H1 (cell line): ENCODE measurements around the gene DPH6. TPM values are rescaled to one million over a fixed set of nuclear protein-coding genes. Genes with fewer than 3 reads are reported as not detected.

Experiments used
- CTCF ChIA-PET: fragments of 300-600 bp; sonication (Branson Sonifier 250); formaldehyde crosslinking; loops from one replicate; lab custom pipeline; 2021; ENCODE audit not compliant: partially characterized antibody; lab: Charles Lee
- POLR2A ChIA-PET: fragments of 300-600 bp; sonication (Branson Sonifier 250); formaldehyde crosslinking; loops from one replicate; lab custom pipeline; 2021; ENCODE audit warnings: inconsistent platforms; ENCODE audit not compliant: partially characterized antibody; lab: Charles Lee
- DNase-seq, 2 experiments: peaks; one replicate each; pipeline versions ENCODE4 v3.0.0 to v3.0.0-alpha.2; 2010 to 2022; ENCODE audit warnings: low spot score in 2 of 2, low read depth in 1 of 2, mixed read lengths in 1 of 2
- FAIRE-seq: peaks from 2 replicates; lab custom pipeline; 2011; peaks lifted over from hg19 to GRCh38; lab: Jason Lieb, UNC
- H2AFZ ChIP-seq: 2 replicates; pipeline ENCODE4 v1.8.1; 2012; ENCODE audit warnings: low read length, inconsistent platforms
- H2AK5ac ChIP-seq: 2 replicates; pipeline ENCODE4 v1.6.1; 2013; ENCODE audit warnings: low read depth, low read length
- H2BK120ac ChIP-seq: replicated peaks from 2 replicates; pipeline ENCODE3; 2013; ENCODE audit warnings: low read depth, low read length, inconsistent platforms
- H2BK12ac ChIP-seq: 2 replicates; pipeline ENCODE4 v1.6.1; 2013; ENCODE audit warnings: low read depth, low read length
- H2BK15ac ChIP-seq: 2 replicates; pipeline ENCODE4 v1.6.1; 2013; ENCODE audit warnings: low read length
- H2BK20ac ChIP-seq: 2 replicates; pipeline ENCODE4 v1.6.1; 2013; ENCODE audit warnings: low read length
- H2BK5ac ChIP-seq: 2 replicates; pipeline ENCODE4 v1.6.1; 2013; ENCODE audit warnings: low read depth, low read length
- H3K14ac ChIP-seq: 2 replicates; pipeline ENCODE4 v1.6.1; 2013; ENCODE audit warnings: inconsistent platforms; ENCODE audit not compliant: insufficient read length
- H3K18ac ChIP-seq: 2 replicates; pipeline ENCODE4 v1.6.1; 2013; ENCODE audit warnings: low read length; ENCODE audit errors: extremely low read depth
- H3K23ac ChIP-seq: 2 replicates; pipeline ENCODE4 v1.6.1; 2013; ENCODE audit warnings: inconsistent platforms; ENCODE audit not compliant: insufficient read length
- H3K23me2 ChIP-seq: 2 replicates; pipeline ENCODE4 v1.6.1; 2013; ENCODE audit warnings: low read depth, low read length
- H3K27ac ChIP-seq: 2 replicates; pipeline ENCODE4 v1.6.1; 2011; ENCODE audit warnings: low read depth, low read length, inconsistent platforms
- H3K27me3 ChIP-seq, 4 experiments: replicated peaks in 1 of 4; 1 replicate in 1 of 4; 2 replicates in 3 of 4; pipeline versions ENCODE4 v1.6.1 to v1.8.1; 2011 to 2013; ENCODE audit warnings: low read length in 3 of 4, mild to moderate bottlenecking in 3 of 4, inconsistent platforms in 2 of 4, mixed read lengths in 2 of 4, moderate library complexity in 1 of 4; ENCODE audit not compliant: control insufficient read depth in 3 of 4, insufficient read depth in 3 of 4; ENCODE audit errors: extremely low read depth in 1 of 4
- H3K36me3 ChIP-seq, 4 experiments: 2 replicates each; pipeline versions ENCODE4 v1.6.1 to v1.8.1; 2011 to 2013; ENCODE audit warnings: mild to moderate bottlenecking in 4 of 4, low read length in 3 of 4, moderate library complexity in 2 of 4, control low read depth in 1 of 4, inconsistent platforms in 1 of 4; ENCODE audit not compliant: insufficient read depth in 4 of 4, control insufficient read depth in 2 of 4
- H3K4ac ChIP-seq: replicated peaks from 2 replicates; pipeline ENCODE3; 2013; ENCODE audit warnings: low read length, low read depth, mixed read lengths, inconsistent platforms; ENCODE audit not compliant: insufficient read length
- H3K4me1 ChIP-seq, 4 experiments: replicated peaks in 1 of 4; 1 replicate in 1 of 4; 2 replicates in 3 of 4; pipeline versions ENCODE4 v1.6.1 to v1.8.1; 2011 to 2013; ENCODE audit warnings: low read length in 3 of 4, inconsistent platforms in 2 of 4, mixed read lengths in 1 of 4; ENCODE audit not compliant: insufficient read depth in 4 of 4, control insufficient read depth in 3 of 4
- H3K4me2 ChIP-seq, 2 experiments: 2 replicates each; pipeline versions ENCODE4 v1.6.1 to v1.8.1; 2011 to 2013; ENCODE audit warnings: low read depth in 2 of 2, low read length in 2 of 2, control low read depth in 1 of 2, inconsistent platforms in 1 of 2, mild to moderate bottlenecking in 1 of 2; ENCODE audit not compliant: insufficient read depth in 1 of 2
- H3K4me3 ChIP-seq, 4 experiments: fragments of 200-600, 300-600 bp in 1 of 4; sonication (generic), shearing (Covaris generic), sonication (Bioruptor Twin) in 1 of 4; 2 replicates each; pipeline versions ENCODE4 v1.5.1 to v1.8.1; 2011 to 2016; ENCODE audit warnings: low read length in 4 of 4, low read depth in 3 of 4, control low read depth in 2 of 4, inconsistent platforms in 2 of 4, mild to moderate bottlenecking in 2 of 4, mixed read lengths in 1 of 4, moderate library complexity in 1 of 4; ENCODE audit not compliant: insufficient read depth in 2 of 4; ENCODE audit errors: extremely low read depth in 1 of 4
- H3K56ac ChIP-seq: replicated peaks from 2 replicates; pipeline ENCODE3; 2013; ENCODE audit warnings: low read depth, mild to moderate bottlenecking, mixed read lengths, low read length, inconsistent platforms; ENCODE audit not compliant: insufficient read length
- H3K79me1 ChIP-seq: 2 replicates; pipeline ENCODE4 v1.6.1; 2013; ENCODE audit warnings: low read depth, low read length, control low read depth
- H3K79me2 ChIP-seq, 2 experiments: 2 replicates each; pipeline versions ENCODE4 v1.6.1 to v1.8.1; 2012 to 2013; ENCODE audit warnings: low read length in 2 of 2, mild to moderate bottlenecking in 2 of 2, inconsistent platforms in 1 of 2; ENCODE audit not compliant: insufficient read depth in 2 of 2, control insufficient read depth in 1 of 2
- H3K9ac ChIP-seq, 4 experiments: replicated peaks in 1 of 4; 1 replicate in 1 of 4; 2 replicates in 3 of 4; pipeline versions ENCODE4 v1.6.1 to v1.8.1; 2011 to 2013; ENCODE audit warnings: low read depth in 3 of 4, low read length in 3 of 4, control low read depth in 2 of 4, mild to moderate bottlenecking in 2 of 4, moderate library complexity in 2 of 4, inconsistent platforms in 1 of 4; ENCODE audit errors: extremely low read depth in 1 of 4
- H3K9me3 ChIP-seq, 2 experiments: 2 replicates each; pipeline versions ENCODE4 v1.6.1 to v1.8.1; 2012 to 2013; ENCODE audit warnings: mild to moderate bottlenecking in 2 of 2, moderate library complexity in 2 of 2, control low read depth in 1 of 2, inconsistent platforms in 1 of 2, low read depth in 1 of 2, low read length in 1 of 2, mixed read lengths in 1 of 2; ENCODE audit not compliant: insufficient read depth in 2 of 2
- H4K20me1 ChIP-seq, 2 experiments: replicated peaks in 1 of 2; 2 replicates each; pipeline versions ENCODE3 to v1.8.1; 2011 to 2013; ENCODE audit warnings: inconsistent platforms in 2 of 2, low read length in 2 of 2, mild to moderate bottlenecking in 1 of 2; ENCODE audit not compliant: insufficient read depth in 2 of 2, control insufficient read depth in 1 of 2
- H4K5ac ChIP-seq: 2 replicates; pipeline ENCODE4 v1.6.1; 2013; ENCODE audit warnings: low read length, low read depth, mixed read lengths, inconsistent platforms; ENCODE audit not compliant: insufficient read length
- H4K8ac ChIP-seq: 2 replicates; pipeline ENCODE4 v1.8.0; 2013; ENCODE audit warnings: mild to moderate bottlenecking, moderate library complexity, low read length, inconsistent platforms; ENCODE audit not compliant: insufficient read depth; ENCODE audit errors: extremely low read depth
- H4K91ac ChIP-seq: replicated peaks from 2 replicates; pipeline ENCODE3; 2013; ENCODE audit warnings: low read length, mixed read lengths, inconsistent platforms; ENCODE audit not compliant: insufficient read length
- HDAC2 ChIP-seq, 2 experiments: fragments of 300-600 bp in 1 of 2; sonication (generic) in 1 of 2; IDR thresholded peaks; 2 replicates each; pipeline ENCODE4 v1.6.1; 2011 to 2012; ENCODE audit warnings: low read depth in 2 of 2, low read length in 2 of 2, mild to moderate bottlenecking in 2 of 2, moderate library complexity in 2 of 2, borderline replicate concordance in 1 of 2, inconsistent platforms in 1 of 2
- WGBS, 2 experiments: shearing (Covaris generic) in 1 of 2; methylation state at CpG; one replicate each; pipeline versions ENCODE4 v1.1.6 to v1.1.7; 2013 to 2015; ENCODE audit warnings: low lambda C conversion rate in 2 of 2, mixed read lengths in 2 of 2, inconsistent platforms in 1 of 2, low coverage in 1 of 2, missing lambda C conversion rate in 1 of 2; ENCODE audit not compliant: insufficient replicate concordance in 2 of 2, insufficient coverage in 1 of 2, insufficient read length in 1 of 2; ENCODE audit errors: extremely low coverage in 1 of 2, missing lambda C conversion rate in 1 of 2; 5-methylcytosine and 5-hydroxymethylcytosine counted together
- polyA plus RNA-seq, 7 experiments: library from polyadenylated mRNA; depleted of rRNA in 3 of 7; stranded (reverse) in 5 of 7; unstranded in 2 of 7; fragments of >200 nt in 5 of 7; fragments of 200-250 nt in 2 of 7; gene quantifications; 1 replicate in 5 of 7; 2 replicates in 1 of 7; 4 replicates in 1 of 7; pipeline versions ENCODE4 v1.2.1 to v1.2.3, GENCODE V29; 2011 to 2013; ENCODE audit warnings: missing spikeins in 2 of 7, mixed read lengths in 2 of 7
- total RNA-seq: library from RNA; stranded (reverse); fragmentation: NEBNext Ultra II Directional; extraction: Animal tissue kit (Norgen Biotek cat#: 25700); gene quantifications from 2 replicates; pipeline ENCODE4 v1.2.1, GENCODE V29; 2021

DPH6 gene
- total and polyA plus RNA-seq, 2 of the 8 experiments (the other 6 are each of a cell fraction or from before 2014, with no cell fraction given) = 21.6 to 30.5 TPM

- H3K4me3 ChIP-seq = no peak overlapping the region
- no peaks in the 10 kb centered on the region for H3K79me2 ChIP-seq
- H3K23me2 ChIP-seq = no peaks in the 10 kb centered on the region
- no peak overlapping the region for H3K18ac ChIP-seq
- H2BK120ac ChIP-seq = no peak overlapping the region
- no peak overlapping the region for H3K23ac ChIP-seq
- H3K79me1 ChIP-seq = no peaks in the 10 kb centered on the region; the same call in 1 of the 2 replicates
- DNase-seq = no peak
- no peak overlapping the region for H2BK5ac ChIP-seq
- H3K4me2 ChIP-seq = no peak overlapping the region
- 73% methylated on average over 4 of the region's 4 CpGs; no CpG with 5 or more reads in 1 of the 2 experiments for WGBS, 2 experiments
- H4K5ac ChIP-seq = no peak overlapping the region
- no peak for FAIRE-seq
- no peaks in the 10 kb centered on the region for H4K20me1 ChIP-seq
- no peak overlapping the region for H3K56ac ChIP-seq
- ChIA-PET POLR2A (interaction anchor here (1.1 kb wide), 1 partner anchor 16 kb away, joined by 3 read pairs; no protein-coding TSS in a partner anchor), CTCF (interaction anchor here (0.7 to 2.8 kb wide), 2 partner anchors 11 to 16 kb away, joined by 3 to 14 read pairs; no protein-coding TSS in a partner anchor)
- H2BK15ac ChIP-seq = no peak overlapping the region
- H2BK20ac ChIP-seq = no peak overlapping the region
- H4K8ac ChIP-seq = no peak overlapping the region
- H3K9me3 ChIP-seq = no peaks in the 10 kb centered on the region
- H3K27me3 ChIP-seq = no peaks in the 10 kb centered on the region
- no peak overlapping the region for H2BK12ac ChIP-seq
- H3K14ac ChIP-seq = no peak overlapping the region
- H3K4me1 ChIP-seq = no peaks in the 10 kb centered on the region
- no peak overlapping the region for H3K4ac ChIP-seq
- H2AFZ ChIP-seq = no peak overlapping the region
- H2AK5ac ChIP-seq = no peak overlapping the region
- H3K27ac ChIP-seq = no peak overlapping the region
- no peaks in the 10 kb centered on the region for H3K36me3 ChIP-seq
- no peak overlapping the region for H4K91ac ChIP-seq
- no peak overlapping the region for H3K9ac ChIP-seq
- TF ChIP-seq HDAC2 (IDR thresholded peaks at IDR 0.05; ENCODE audit: borderline replicate concordance in 1 of 2, low read depth in 2 of 2, low read length in 2 of 2) = no peak
These were observed 85.3 kb downstream of the DPH6 start for GRCh38 chr15:35460616-35461015.
